HG03558 (cell line): ENCODE measurements around the gene KRT78.

ENCODE experiments used
- ATAC-seq: cut with Tn5 transposase; IDR thresholded peaks from one replicate; pipeline ENCODE4 v1.9.1; 2021; ENCODE audit warnings: moderate number of reproducible peaks; ENCODE audit not compliant: unreplicated experiment; ENCODE audit errors: extremely low read depth

The KRT78 gene

GRCh38 chr12:52844386-52844785 is 4.4 kb downstream of the KRT78 start:
- ATAC-seq, result no peak

GRCh38 chr12:52839436-52840105 is 9.2 kb downstream of the KRT78 start:
- no peak for ATAC-seq

GRCh38 chr12:52838609-52839435 is 10.0 kb downstream of the KRT78 start:
- no peak for ATAC-seq

- no peak for ATAC-seq
These were observed 10.8 kb downstream of the KRT78 start for GRCh38 chr12:52837781-52838608.

GRCh38 chr12:52837413-52837741 is 11.4 kb downstream of the KRT78 start:
- no peak for ATAC-seq

- no peak for ATAC-seq
These were observed 12.0 kb downstream of the KRT78 start for GRCh38 chr12:52836491-52837412.

GRCh38 chr12:52836042-52836466 is 12.7 kb downstream of the KRT78 start:
- no peak for ATAC-seq

GRCh38 chr12:52835271-52836041 is 13.3 kb downstream of the KRT78 start:
- ATAC-seq, result no peak

GRCh38 chr12:52834727-52835001 is 14.1 kb downstream of the KRT78 start:
- no peak for ATAC-seq

- ATAC-seq, result no peak
These were observed 14.7 kb downstream of the KRT78 start, which contains the start of gene KRT79 for GRCh38 chr12:52833922-52834726. Gene KRT79 (minus strand): TSS chr12:52834311. CDS start chr12:52834260, 51 bp downstream.

GRCh38 chr12:52832985-52833905 is 15.5 kb downstream of the KRT78 start:
- ATAC-seq, result no peak

- ATAC-seq, result no peak
These were observed 16.3 kb downstream of the KRT78 start for GRCh38 chr12:52832451-52832850.

GRCh38 chr12:52831251-52831650 is 17.5 kb downstream of the KRT78 start:
- no peak for ATAC-seq

GRCh38 chr12:52829986-52830770 is 18.6 kb downstream of the KRT78 start:
- no peak for ATAC-seq

- no peak for ATAC-seq
These were observed 20.2 kb downstream of the KRT78 start for GRCh38 chr12:52828591-52829021.

- ATAC-seq, result no peak
These were observed 20.6 kb downstream of the KRT78 start for GRCh38 chr12:52828156-52828555.
